GM21447 (cell line): ENCODE measurements around the gene FKBP14.
A peak's percentile ranks its signal among the peaks of the same experiment; 100 is the strongest.

Experiments used
- ATAC-seq: cut with Tn5 transposase; IDR thresholded peaks from one replicate; pipeline ENCODE4 v1.9.1; 2021; ENCODE audit not compliant: unreplicated experiment

The FKBP14 gene

DNA sequence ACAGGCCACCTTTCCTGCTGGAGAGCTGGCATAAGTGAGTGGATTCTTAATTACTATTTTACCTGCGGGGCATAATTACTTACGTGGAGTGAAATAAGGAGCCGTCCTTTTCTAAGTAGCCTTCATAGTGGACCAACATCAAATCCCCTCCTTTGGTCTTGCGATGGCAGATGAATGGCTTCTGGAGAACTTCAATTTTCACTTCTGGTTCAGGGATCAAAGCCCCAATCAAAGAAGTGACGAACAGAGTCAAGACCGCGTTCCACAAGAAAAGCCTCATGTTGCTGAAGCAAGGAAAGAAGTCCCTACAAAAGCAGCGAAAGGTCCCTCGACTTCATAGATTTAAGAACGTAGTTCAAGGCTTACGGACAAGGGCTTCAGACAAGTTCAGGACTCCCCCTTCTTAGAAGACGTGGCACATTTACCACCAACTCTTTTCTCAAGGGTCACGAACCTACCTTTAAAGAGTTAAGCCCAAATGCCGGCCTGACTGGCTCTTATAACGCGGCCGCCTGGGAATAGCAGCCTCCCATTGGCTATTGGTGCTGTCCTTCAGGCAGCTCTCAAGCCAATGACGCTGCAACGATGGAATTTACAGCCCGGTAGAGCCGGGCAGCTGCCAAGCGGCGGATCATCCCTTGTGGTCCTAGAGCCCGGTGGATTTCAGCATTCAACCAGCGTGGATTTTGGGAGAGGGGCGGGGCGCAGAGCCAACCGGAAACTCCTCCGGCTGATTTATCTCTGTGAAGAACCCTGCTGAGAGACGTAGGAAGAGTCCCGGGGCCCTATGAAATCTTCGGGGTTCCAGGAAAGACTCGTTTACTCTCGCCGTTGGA is at the start of gene FKBP14:
FKBP14 (minus strand) TSS at position 474 of the 836 bp plus-strand sequence; CDS start at position 280, 194 bp downstream.
- peak; percentile 78 for ATAC-seq

GRCh38 chr7:30074422-30075030 is 48.0 kb upstream of the FKBP14 start:
- no peak for ATAC-seq

- no peak for ATAC-seq
Measured at GRCh38 chr7:30072735-30073134, 46.2 kb upstream of the FKBP14 start.

- no peak for ATAC-seq
Measured at GRCh38 chr7:30070052-30070451, 43.5 kb upstream of the FKBP14 start.

- ATAC-seq, result no peak
Measured at GRCh38 chr7:30069096-30069867, 42.8 kb upstream of the FKBP14 start.

GRCh38 chr7:30068117-30068516 is 41.6 kb upstream of the FKBP14 start:
- no peak for ATAC-seq

GRCh38 chr7:30066687-30067086 is 40.2 kb upstream of the FKBP14 start:
- no peak for ATAC-seq

- no peak for ATAC-seq
Measured at GRCh38 chr7:30065746-30066145, 39.2 kb upstream of the FKBP14 start.

- ATAC-seq, result peak; percentile 57
Measured at GRCh38 chr7:30062587-30062986, 36.1 kb upstream of the FKBP14 start.

DNA sequence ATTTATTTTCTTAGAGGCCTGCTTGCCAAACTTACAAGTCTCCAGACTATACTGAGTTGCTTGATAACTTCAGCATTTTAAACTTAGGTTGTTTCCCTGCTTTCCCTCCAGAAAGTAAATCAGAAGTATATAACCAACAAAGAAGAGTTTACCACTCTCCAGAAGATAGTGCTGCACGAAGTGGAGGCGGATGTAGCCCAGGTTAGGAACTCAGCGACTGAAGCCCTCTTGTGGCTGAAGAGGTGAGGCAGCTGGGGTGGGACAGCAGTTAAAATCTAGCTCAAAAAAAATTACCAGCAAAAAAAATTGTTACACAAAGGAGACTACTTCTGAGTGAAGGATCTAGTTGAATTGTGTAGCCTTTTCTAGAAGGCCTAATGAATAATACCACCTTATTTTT is 35.3 kb upstream of the FKBP14 start:
- ATAC-seq, result peak; percentile 78

DNA sequence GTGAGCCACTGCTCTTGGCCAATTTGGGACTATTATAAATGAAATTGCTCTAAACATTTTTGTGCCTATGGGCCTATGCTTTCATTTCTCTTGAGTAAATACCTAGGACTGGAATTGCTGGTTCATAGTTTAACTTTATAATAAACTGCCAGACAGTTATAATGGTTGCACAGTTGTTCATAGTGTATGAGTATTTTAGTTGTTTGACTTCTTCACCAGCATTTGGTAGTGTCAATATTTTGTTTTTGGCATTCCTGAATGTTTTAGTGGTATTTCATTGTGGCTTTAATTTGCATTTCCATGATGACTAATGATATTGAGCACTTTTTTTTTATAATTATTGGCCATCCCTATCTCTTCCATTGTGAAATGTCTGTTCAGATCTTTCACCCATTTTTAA is 31.2 kb upstream of the FKBP14 start:
- no peak for ATAC-seq

GRCh38 chr7:30053068-30053467 is 26.6 kb upstream of the FKBP14 start:
- ATAC-seq, result no peak

- ATAC-seq, result no peak
Measured at GRCh38 chr7:30049173-30049572, 22.7 kb upstream of the FKBP14 start.

- ATAC-seq, result no peak
Measured at GRCh38 chr7:30048582-30048981, 22.1 kb upstream of the FKBP14 start.

DNA sequence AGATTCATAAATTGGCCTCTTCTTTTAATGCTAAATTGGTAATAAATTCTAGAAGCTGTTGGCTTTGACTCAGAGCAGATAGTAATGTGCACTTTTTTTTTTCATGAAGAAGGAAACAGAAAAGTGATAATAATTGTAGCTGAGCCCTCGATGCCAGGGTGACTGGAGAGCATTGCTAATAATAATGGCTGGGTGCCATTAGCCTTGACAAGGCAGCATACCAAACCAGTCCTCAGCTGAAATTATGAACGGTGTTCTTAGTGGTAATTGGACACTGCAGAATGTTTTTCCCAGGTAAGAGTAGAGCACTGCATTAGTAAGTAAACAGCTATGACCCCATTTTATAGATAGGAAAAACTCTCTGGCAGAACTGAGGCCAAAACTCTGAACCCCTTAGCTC is 20.6 kb upstream of the FKBP14 start:
- ATAC-seq, result no peak

GRCh38 chr7:30046127-30046770 is 19.7 kb upstream of the FKBP14 start:
- no peak for ATAC-seq

GRCh38 chr7:30041526-30042269 is 15.2 kb upstream of the FKBP14 start:
- ATAC-seq, result no peak

DNA sequence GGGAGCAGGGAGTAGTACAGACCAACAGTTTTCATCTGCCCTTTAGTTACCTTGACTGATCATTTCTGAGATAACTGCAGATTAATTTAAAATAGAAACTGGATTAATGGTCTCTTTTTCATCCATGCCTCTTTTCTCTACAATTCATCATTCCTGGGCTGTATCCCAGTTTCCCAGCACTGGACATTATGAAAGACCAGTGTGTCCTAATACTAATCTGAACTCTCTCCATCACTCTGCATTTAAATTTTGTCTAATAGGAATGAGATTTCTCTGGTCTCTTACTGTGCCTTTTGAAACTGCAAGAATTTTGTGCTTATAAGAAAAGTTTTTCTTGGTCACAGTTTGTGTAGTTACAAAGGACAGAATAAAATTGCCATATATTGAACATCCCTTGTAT is 14.4 kb upstream of the FKBP14 start:
- no peak for ATAC-seq

DNA sequence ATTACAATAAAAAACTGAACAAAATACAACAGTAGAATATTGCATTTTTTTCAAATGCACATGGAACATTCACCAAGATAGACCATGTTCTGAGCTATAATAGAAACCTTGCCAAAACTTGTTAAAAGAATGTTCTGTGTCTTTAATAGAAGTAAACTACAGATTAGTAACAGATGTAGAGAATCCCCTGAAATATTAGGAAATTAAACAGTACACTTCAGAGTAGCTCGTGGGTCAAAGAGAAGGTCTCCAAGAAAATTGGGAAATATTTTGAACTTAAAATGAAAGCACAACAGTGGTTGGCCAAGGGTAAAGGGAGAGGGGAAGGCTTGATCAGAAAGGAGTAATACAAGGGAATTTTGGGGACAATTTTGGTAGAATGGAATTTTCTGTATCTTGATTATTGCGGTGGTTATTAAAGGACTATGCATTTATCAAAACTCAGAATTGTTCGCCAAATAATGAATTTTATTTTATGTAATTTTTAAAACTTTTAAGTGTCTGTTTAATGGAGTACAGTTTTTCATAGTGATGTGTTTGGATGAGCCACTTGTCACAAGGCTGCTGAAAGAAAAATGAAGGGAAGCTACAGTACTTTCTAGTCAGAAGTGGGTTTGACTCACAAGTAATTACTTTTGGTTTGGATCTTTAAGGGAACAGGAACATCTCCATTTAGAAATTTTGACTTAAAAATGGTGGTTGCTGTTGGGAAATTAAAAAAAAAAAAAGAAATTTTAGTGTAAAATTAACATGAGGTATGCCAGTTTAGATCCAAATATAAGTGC is 11.9 kb upstream of the FKBP14 start:
- ATAC-seq, result no peak

- ATAC-seq, result no peak
Measured at GRCh38 chr7:30036220-30036619, 9.7 kb upstream of the FKBP14 start.
